CD4-positive, alpha-beta T cell treated with Interleukin-12 subunit alpha and Interleukin-12 subunit beta, for 1 hour (primary cell): ENCODE measurements around the gene MRFAP1L1.

Experiments used
- DNase-seq: peaks from one replicate; pipeline ENCODE4 v3.0.0-alpha.2; 2020

MRFAP1L1 gene

GRCh38 chr4:6715704-6716017, 6.0 kb upstream of the MRFAP1L1 start:
- no peak for DNase-seq

- no peak for DNase-seq
Observed at GRCh38 chr4:6714954-6715353, 5.3 kb upstream of the MRFAP1L1 start.

DNA sequence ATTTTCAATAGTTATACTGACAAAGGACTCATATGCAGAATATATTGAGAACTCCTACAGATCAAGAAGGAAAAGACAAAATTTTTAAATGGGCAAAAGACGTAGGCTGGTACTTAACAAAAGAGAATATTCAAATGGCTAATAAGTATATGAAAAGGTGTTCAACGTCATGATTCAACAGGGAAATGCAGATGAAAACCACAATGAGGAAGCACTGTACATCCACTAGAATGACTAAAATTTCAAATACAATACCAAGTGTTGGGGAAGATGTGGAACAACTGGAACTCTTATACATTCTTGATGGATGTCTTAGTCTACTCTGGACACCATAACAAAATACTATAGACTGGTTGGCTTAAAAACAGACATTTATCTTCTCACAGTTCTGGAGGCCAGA, 1.3 kb upstream of the MRFAP1L1 start:
- no peak for DNase-seq

DNA sequence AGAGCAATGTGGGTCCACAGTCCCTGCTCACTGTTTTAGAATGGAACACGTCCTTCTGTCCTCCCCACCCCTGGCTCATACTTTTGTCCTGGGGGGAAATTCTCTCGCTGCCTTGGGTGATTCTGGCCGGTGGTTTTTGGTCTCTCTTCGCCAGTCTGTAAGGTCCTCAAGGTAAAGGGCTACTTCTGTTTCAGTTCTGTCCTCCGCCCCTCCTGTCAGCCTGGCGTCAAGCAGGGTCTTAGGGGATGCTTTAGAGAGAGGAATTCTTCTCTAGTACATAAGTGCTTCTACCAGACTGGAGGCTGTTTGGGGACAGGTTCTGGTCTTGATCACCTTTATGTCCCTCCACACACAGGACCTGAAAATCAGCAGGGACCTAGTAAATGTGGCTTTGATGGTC, 617 bp upstream of the MRFAP1L1 start:
- no peak for DNase-seq

DNA sequence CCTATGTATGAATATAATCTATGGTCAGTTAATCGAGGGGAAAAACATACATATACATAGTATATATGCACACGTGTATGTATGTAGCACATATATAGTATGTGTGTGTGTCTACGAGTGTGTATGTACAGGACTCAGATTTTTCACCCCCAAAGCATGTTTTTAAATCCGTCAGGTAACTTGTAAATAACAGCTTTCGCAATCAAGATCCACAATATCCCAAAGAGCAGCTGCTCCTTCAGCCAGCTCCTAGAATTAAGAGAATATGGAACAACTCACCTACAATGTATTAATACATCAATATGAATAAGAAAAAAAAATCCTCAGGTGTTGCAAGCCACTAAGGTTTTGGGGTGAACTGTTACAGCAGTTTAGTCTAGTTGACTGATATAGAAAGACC, 3.5 kb downstream of the MRFAP1L1 start:
- DNase-seq: no peak

GRCh38 chr4:6705646-6706045, 4.0 kb downstream of the MRFAP1L1 start:
- no peak for DNase-seq

DNA sequence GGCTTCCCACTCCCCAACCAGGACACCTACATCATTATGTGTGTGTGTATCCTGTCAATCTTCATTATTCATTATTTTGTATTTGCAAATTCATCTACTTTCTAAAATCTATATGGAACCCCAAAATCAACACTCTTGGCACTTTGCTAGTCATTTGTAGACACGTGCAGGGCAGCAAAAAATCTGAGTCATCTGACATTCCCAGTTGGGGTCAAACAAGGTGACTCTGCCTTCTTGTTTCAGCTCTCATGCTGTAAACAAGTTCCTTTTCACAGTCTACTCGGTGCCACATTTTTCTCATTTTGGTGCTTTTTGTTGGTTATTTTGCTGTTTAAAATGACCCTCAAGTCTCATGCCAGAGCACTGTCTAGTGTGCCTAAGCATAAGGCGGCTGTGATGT, 5.9 kb downstream of the MRFAP1L1 start:
- DNase-seq: no peak

- no peak for DNase-seq
Observed at GRCh38 chr4:6702761-6703160, 6.9 kb downstream of the MRFAP1L1 start.

DNA sequence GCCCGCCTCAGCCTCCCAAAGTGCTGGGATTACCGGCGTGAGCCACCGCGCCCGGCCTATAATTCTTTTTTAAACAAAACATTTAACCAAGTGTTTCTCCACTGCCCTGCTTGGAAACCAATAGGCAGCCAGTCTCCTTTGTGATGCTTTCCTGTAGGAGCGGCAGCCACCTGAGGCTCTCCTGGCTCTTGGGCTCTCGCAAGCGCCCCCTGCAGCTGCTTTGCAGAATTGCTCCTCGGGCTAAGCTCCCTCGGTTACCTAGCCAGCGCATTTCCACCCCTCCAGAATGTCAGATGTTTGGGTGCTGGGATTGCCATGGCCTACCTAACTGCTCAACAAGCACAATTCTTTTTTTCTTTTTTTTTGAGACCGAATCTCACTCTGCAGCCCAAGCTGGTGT, 8.3 kb downstream of the MRFAP1L1 start:
- DNase-seq: peak; percentile 62

GRCh38 chr4:6699903-6700302, 9.8 kb downstream of the MRFAP1L1 start:
- no peak for DNase-seq

DNA sequence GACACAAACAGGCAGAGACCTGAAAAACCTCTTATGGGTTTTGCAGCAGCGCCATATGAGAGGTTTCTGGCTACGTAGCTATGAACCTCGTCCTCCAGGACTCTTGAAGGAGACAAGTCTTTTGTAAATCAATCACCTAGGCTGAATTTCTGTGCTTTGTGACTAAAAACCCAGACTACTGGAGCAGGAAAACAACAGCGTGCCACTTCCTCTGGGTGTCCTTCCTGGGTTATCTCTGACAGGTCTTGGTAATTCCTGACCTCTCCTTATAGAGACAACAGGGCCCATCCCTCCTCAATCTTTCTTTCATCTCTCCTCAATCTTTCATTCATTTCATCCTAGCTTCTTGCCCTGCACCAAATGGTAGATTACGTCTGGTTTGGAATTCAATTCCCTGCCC, 10.3 kb downstream of the MRFAP1L1 start:
- DNase-seq: no peak

DNA sequence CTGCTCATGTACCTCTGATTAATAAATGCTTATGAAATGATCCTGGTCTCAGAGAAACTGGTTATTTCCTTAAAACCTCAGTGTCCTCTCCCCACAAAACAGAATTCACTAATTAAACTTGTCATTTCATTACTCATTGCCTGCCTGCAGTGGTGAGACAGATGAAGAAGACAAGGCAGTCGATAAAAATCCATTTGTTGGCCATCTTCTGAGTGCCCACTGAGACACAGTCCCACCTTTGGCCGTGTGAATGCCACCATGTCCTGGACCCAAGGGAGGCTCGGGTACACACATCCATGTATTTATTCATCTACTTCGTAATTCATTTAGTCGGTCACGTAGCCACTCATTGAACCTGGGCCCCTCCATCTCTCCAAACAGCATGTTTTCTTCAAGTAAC, 12.5 kb downstream of the MRFAP1L1 start:
- DNase-seq: no peak

DNA sequence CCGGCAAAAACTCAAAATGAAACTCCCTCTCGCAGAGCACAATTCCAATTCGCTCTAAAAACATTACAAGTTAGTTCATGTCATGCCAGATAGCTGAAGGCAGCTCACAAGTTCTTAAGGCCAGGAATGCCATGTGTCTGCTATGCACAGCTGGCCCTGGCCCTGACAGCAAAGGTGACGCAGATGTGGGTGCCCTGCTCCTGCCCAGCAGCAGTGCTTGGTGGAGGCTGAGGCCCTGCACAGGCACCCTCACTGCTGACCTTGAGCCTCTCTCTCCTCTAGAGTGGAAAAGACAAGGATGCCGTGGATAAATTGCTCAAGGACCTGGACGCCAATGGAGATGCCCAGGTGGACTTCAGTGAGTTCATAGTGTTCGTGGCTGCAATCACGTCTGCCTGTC, 13.1 kb downstream of the MRFAP1L1 start:
- DNase-seq: no peak

DNA sequence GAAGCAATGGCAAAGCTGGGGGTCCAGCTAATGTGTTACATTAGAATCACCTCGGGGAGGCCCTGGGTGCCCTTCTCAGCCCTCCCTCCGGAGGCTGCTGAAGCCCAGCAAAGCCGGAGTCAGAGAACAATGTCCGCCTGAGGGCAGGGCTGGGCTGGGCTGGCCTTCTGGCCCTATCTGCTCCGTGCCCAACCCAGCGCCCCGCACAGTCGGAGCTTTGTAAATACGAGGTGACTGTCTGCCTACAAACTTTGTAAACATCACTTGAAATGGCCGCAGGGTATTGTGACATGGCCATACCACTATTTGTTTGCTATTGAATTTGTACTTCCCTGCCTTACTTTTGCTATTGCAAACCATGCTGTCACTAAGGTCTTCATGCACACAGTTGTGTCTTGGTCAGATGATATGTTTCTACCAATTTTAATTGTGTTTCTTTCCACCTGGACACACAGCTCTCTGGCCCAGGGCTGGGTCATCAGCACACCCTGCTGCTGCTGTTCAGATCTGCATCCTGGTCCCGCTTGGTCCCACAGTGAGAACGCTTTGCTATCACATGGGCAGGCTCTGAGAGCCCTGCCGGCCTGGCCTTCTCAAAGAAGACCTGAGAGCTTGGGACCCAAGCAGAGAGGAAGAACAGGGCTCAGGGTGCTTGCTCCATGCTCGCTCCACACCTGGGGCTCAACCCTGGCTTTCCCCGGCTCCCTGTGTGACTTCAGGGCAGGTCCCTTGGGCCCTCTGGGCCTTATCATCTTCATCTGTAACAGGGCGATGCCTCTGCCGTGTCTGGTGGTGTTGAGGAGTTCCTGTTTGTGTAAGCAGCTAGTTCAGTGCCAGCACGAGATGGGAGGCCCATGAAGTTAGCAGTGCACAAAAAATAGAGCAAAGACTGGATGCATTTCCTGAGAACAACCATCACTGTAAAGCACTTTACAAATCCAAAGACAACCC, 13.7 kb downstream of the MRFAP1L1 start:
- peak; percentile 76 for DNase-seq

DNA sequence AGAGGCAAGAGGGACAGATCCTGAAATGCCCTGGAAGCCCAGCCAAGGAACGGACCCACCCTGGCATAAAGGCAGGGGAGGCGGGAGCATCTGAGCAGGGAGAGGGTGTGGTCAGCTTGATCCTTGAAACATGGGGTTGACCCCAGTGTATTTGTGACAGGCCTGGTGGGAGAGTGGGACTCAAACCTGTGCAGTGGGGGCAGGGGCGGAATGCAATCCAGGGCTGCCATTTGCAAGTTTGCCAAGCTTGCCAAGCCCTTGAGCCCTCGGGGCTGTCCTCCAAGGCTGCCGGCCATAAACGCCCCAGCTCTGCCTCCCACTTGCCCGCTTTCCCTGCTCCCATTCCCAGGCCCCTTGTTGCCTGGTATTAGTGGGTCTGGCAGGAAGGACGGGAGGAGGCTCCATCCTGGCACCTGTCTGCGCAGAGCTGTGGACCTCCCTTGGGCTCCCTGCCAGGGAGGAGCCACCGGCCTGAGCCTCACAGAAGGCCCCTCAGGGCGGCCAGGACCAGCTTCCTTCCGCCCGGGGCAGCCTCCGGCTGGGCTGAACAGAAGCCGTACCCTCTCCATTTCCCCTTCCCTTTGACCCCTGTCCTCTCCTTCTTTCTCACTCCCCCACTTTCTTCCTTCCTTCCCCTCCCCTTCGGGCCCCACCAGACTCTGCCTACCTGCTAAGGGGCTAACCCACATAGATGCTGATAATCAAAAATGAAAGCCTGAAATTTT, 15.3 kb downstream of the MRFAP1L1 start:
- peak; percentile 38 for DNase-seq

- no peak for DNase-seq
Observed at GRCh38 chr4:6693231-6694176, 16.2 kb downstream of the MRFAP1L1 start, which contains the start of gene S100P. S100P (plus strand) TSS chr4:6693878; CDS start chr4:6693933, 55 bp downstream.

DNA sequence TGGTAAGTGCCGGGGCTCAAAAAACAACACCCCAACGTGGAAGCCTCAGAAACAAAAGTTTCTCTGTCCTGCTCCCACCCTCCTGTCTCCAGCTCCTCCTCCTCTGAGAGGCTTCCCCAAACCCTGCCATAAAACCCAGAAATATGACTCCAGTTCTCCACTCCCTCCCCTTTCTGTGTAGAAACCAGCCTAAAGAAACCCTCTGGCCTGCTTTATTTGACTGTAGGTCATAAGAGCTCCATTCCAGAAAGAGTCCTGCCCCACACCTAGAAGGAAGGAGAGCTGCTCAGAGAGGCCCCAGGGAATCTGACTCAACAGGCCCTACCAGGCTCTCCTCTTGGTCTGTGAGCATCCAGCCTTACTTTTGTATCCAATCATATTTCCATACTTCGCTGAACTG, 16.9 kb downstream of the MRFAP1L1 start:
- DNase-seq: no peak

DNA sequence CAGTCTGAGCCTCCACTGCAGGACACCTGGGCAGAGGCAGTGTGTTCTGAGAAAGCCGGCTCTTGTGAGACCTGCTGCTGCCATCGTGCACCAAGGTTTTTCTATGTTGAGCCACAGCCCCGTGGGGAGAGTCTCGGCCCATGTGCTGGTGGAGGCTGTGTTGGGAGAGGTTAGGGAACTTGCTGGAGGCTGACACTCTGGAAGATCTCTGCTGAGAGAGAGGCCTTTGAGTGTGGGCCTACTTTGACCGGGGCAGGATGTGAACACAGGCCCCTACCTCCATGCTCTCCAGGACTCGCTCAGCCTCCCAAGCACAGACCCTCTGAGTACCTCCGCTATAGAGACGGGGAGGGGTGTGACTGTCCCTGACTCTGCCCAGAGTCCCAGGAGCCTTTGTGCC, 17.3 kb downstream of the MRFAP1L1 start:
- DNase-seq: no peak

DNA sequence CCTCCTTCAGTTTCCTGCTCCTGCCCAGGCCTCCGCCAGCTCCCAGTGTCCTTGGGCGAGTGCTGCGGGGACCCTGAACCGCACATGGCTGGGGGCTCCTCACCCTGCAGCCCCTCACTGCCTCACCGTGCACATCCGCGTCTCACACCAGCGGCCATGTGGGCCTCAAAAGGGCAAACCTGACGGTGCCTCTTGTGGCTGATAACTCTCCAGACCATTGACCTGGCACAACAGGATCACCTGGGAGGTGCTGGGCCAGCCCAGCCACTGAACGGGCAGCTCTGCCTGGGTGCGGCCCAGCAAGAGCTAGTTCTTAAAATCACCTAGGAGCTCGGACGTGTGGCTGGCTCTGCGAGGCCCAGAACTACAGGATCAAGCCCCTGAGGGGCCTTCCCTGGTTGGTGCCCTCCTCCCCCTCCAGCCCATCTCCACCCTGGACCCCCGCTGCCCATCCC, 20.1 kb downstream of the MRFAP1L1 start:
- no peak for DNase-seq

- DNase-seq: peak; percentile 75
Observed at GRCh38 chr4:6688879-6689505, 20.7 kb downstream of the MRFAP1L1 start.

DNA sequence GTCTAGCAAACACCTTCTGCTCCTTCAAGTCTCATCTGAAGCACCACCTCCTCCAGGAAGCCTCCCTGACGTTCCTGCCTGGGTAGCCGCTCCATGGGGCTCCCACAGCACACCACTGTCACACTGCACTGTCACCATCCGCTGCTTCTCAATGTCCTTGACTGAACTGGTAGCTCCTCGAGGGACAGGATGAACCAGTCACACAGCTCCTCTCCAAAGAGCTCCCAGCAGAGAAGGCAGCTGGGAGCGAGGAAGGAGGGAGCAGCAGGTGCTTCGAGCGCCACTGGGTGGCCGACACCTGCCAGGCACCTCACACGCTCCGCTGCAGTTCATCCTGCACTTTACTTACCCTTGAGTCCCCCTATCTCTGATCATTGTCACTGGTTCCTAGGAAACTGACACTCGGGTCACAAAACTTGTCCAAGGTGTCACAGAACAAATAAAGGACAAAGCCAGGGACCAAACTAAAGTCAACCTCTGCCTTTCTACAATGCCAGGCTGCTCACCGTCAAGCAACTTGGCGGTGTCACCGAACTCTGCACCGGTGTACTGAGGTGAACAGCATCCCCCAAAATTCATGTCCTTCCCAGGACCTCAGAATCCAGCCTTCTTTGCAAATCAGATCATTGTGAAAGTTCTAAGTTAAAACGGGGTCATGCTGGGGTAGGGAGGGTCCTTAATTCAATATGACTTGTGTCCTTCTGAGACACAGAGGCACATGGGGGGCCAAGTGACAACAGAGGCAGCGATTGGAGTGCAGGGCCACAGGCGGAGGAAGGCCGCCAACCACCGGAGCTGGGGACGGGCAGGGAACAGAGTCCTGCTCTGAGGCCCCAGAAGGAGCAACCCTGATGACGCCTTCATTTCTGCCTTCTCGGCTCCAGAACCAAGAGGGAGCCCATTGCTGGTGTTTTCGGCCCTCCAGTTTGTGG, 21.5 kb downstream of the MRFAP1L1 start:
- no peak for DNase-seq
